C4-2B (cell line): ENCODE data around the gene GRM7.

ENCODE experiments used
- ZFX ChIP-seq: fragments of 450-650 bp; IDR thresholded peaks from 2 replicates; pipeline ENCODE4 v1.6.1; 2017
- TF ChIP-seq, protein P1 (sequence below): fragments of 450-650 bp; conservative IDR thresholded peaks from 2 replicates; pipeline ENCODE4 v1.5.1; 2017; ENCODE audit warnings: mild to moderate bottlenecking

DNA sequence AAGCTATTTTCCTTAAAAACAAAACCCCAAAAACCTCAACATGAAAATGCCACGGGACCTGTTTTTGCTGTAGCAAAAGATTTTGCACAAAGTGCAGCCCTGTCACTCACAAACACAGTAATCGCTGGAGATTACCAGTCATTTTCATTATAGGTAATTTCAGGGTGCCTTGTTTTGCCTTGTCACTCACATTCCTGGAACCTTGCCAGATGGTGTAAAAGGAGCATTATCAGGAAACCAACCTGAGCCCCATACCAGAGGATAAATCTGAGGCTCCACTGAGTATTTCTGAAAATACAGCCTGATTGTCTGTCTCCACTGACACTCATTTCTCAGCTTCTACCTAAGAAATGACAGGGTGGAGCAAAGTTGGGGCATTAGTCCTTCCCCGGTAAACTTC lies 849.4 kb downstream of the GRM7 start:
- TF ChIP-seq, protein P1, sequence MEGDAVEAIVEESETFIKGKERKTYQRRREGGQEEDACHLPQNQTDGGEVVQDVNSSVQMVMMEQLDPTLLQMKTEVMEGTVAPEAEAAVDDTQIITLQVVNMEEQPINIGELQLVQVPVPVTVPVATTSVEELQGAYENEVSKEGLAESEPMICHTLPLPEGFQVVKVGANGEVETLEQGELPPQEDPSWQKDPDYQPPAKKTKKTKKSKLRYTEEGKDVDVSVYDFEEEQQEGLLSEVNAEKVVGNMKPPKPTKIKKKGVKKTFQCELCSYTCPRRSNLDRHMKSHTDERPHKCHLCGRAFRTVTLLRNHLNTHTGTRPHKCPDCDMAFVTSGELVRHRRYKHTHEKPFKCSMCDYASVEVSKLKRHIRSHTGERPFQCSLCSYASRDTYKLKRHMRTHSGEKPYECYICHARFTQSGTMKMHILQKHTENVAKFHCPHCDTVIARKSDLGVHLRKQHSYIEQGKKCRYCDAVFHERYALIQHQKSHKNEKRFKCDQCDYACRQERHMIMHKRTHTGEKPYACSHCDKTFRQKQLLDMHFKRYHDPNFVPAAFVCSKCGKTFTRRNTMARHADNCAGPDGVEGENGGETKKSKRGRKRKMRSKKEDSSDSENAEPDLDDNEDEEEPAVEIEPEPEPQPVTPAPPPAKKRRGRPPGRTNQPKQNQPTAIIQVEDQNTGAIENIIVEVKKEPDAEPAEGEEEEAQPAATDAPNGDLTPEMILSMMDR: no peak
- no peak for TF ChIP-seq ZFX
